CD8-positive, alpha-beta memory T cell (primary cell): Measurements from ENCODE around the gene SNTA1. TPM values are rescaled to one million over a fixed set of nuclear protein-coding genes. Genes with fewer than 3 reads are reported as not detected.
"Not testable (repeated sequence)": the region's sequence is repeated elsewhere in the genome, so short reads cannot be mapped to it uniquely, and the experiment has no call there.

Experiments used
- CTCF ChIA-PET: fragments of 350-600 bp; sonication (Branson Sonifier 250); formaldehyde crosslinking; loops from one replicate; lab custom pipeline; 2021; ENCODE audit warnings: antibody characterized with exemption; lab: Charles Lee
- POLR2A ChIA-PET: fragments of 350-600 bp; sonication (Branson Sonifier 250); formaldehyde crosslinking; loops from one replicate; lab custom pipeline; 2021; ENCODE audit warnings: antibody characterized with exemption; lab: Charles Lee
- DNase-seq, 5 donors: peaks; one replicate each; pipeline versions ENCODE4 v3.0.0 to v3.0.0-alpha.2; 2020 to 2022; ENCODE audit warnings: mixed read lengths in 1 of 5
- H3K27ac ChIP-seq: one replicate; pipeline ENCODE4 v1.7.0; 2013; ENCODE audit warnings: low read depth, mild to moderate bottlenecking, low read length, moderate library complexity
- H3K27me3 ChIP-seq: 2 replicates; pipeline ENCODE4 v1.7.0; 2013; ENCODE audit warnings: low read length, mild to moderate bottlenecking; ENCODE audit not compliant: insufficient read depth, poor library complexity, severe bottlenecking
- H3K36me3 ChIP-seq: 2 replicates; pipeline ENCODE4 v1.7.0; 2013; ENCODE audit warnings: mild to moderate bottlenecking, low read length, moderate library complexity; ENCODE audit not compliant: insufficient read depth
- H3K4me1 ChIP-seq: 2 replicates; pipeline ENCODE4 v1.7.0; 2013; ENCODE audit warnings: mild to moderate bottlenecking, low read length, moderate library complexity; ENCODE audit not compliant: insufficient read depth
- H3K4me3 ChIP-seq: 2 replicates; pipeline ENCODE4 v1.7.0; 2013; ENCODE audit warnings: mild to moderate bottlenecking, low read length
- H3K9me3 ChIP-seq: 2 replicates; pipeline ENCODE4 v1.7.0; 2013; ENCODE audit warnings: mild to moderate bottlenecking, low read length
- H3K27ac Mint-ChIP-seq, 8 donors: one replicate each; pipeline ENCODE4 v1.8.0; 2020 to 2021; ENCODE audit warnings: mixed read lengths in 8 of 8, mild to moderate bottlenecking in 6 of 8, inconsistent platforms in 3 of 8, moderate library complexity in 3 of 8
- H3K27me3 Mint-ChIP-seq, 2 donors: one replicate each; pipeline ENCODE4 v1.8.0; 2020 to 2021; ENCODE audit warnings: mixed read lengths in 2 of 2, mild to moderate bottlenecking in 1 of 2, moderate library complexity in 1 of 2
- H3K36me3 Mint-ChIP-seq, 3 donors: one replicate each; pipeline ENCODE4 v1.8.0; 2020 to 2021; ENCODE audit warnings: mixed read lengths in 3 of 3, inconsistent platforms in 1 of 3, mild to moderate bottlenecking in 1 of 3
- H3K4me1 Mint-ChIP-seq, 3 donors: one replicate each; pipeline ENCODE4 v1.8.0; 2020 to 2021; ENCODE audit warnings: mixed read lengths in 3 of 3, inconsistent platforms in 1 of 3, mild to moderate bottlenecking in 1 of 3
- H3K4me3 Mint-ChIP-seq, 7 donors: one replicate each; pipeline ENCODE4 v1.8.0; 2020 to 2021; ENCODE audit warnings: mixed read lengths in 7 of 7, mild to moderate bottlenecking in 6 of 7, moderate library complexity in 4 of 7, inconsistent platforms in 2 of 7
- H3K9me3 Mint-ChIP-seq, 5 donors: one replicate each; pipeline ENCODE4 v1.8.0; 2020 to 2022; ENCODE audit warnings: mixed read lengths in 5 of 5, mild to moderate bottlenecking in 3 of 5, moderate library complexity in 2 of 5, inconsistent platforms in 1 of 5
- polyA plus RNA-seq: library from polyadenylated mRNA; unstranded; fragments of 300-500 nt; fragmentation: Illumina TruSeq; gene quantifications from one replicate; pipeline ENCODE4 v1.2.3, GENCODE V29; 2021
- total RNA-seq, 2 experiments: library from RNA; stranded (reverse); gene quantifications; one replicate each; pipeline ENCODE4 v1.2.3, GENCODE V29; 2021

The SNTA1 gene
- total and polyA plus RNA-seq, 3 experiments from 2014 or later, result 4.6 to 11.8 (median 5.6) TPM

- H3K4me3 Mint-ChIP-seq, H3K4me1 Mint-ChIP-seq, H3K27me3 Mint-ChIP-seq, H3K36me3 Mint-ChIP-seq, H3K9me3 ChIP-seq, H3K4me1 ChIP-seq, POLR2A ChIA-PET, DNase-seq, H3K9me3 Mint-ChIP-seq, H3K27me3 ChIP-seq, H3K4me3 ChIP-seq, H3K27ac ChIP-seq, H3K36me3 ChIP-seq: not testable (repeated sequence)
- CTCF ChIA-PET, result interaction anchor here (2.7 kb wide), 1 partner anchor 26 kb away, joined by 5 read pairs; no protein-coding TSS in a partner anchor
- peak overlapping the region in 1 of 8 donors; percentile 49 for H3K27ac Mint-ChIP-seq
These were observed 39.6 kb upstream of the SNTA1 start for GRCh38 chr20:33483186-33483585.

- Mint-ChIP-seq H3K9me3 (no peaks in the 10 kb centered on the region), H3K27ac (no peak overlapping the region), H3K4me1 (no peaks in the 10 kb centered on the region), H3K27me3 (no peaks in the 10 kb centered on the region), H3K36me3 (no peaks in the 10 kb centered on the region), H3K4me3 (no peak overlapping the region)
- no peaks in the 10 kb centered on the region for H3K27me3 ChIP-seq
- H3K4me1 ChIP-seq, result no peaks in the 10 kb centered on the region
- H3K36me3 ChIP-seq, result no peaks in the 10 kb centered on the region
- H3K9me3 ChIP-seq, result no peaks in the 10 kb centered on the region
- DNase-seq, result no peak
- CTCF ChIA-PET, result no interaction called here
- H3K27ac ChIP-seq, result no peak overlapping the region
- no peak overlapping the region for H3K4me3 ChIP-seq
- POLR2A ChIA-PET, result no interaction called here
These were observed 39.0 kb upstream of the SNTA1 start for GRCh38 chr20:33482581-33482980.

- no peaks in the 10 kb centered on the region for H3K9me3 ChIP-seq
- H3K36me3 Mint-ChIP-seq, result no peaks in the 10 kb centered on the region
These were observed 37.9 kb upstream of the SNTA1 start for GRCh38 chr20:33481431-33481941.

GRCh38 chr20:33480048-33480447 is 36.5 kb upstream of the SNTA1 start:
- no peak for DNase-seq
- H3K27me3 Mint-ChIP-seq, result peaks cover 0 to 3% of the 10 kb centered on the region in 2 donors
- CTCF ChIA-PET, result no interaction called here
- no peak overlapping the region for H3K4me3 Mint-ChIP-seq
- H3K9me3 ChIP-seq, result no peaks in the 10 kb centered on the region
- no peaks in the 10 kb centered on the region for H3K9me3 Mint-ChIP-seq
- H3K36me3 ChIP-seq, result no peaks in the 10 kb centered on the region
- H3K4me3 ChIP-seq, result no peak overlapping the region
- H3K4me1 Mint-ChIP-seq, result no peaks in the 10 kb centered on the region
- H3K4me1 ChIP-seq, result no peaks in the 10 kb centered on the region
- no peaks in the 10 kb centered on the region for H3K27me3 ChIP-seq
- no peak overlapping the region for H3K27ac ChIP-seq
- POLR2A ChIA-PET, result no interaction called here
- H3K27ac Mint-ChIP-seq, result no peak overlapping the region
- H3K36me3 Mint-ChIP-seq, result no peaks in the 10 kb centered on the region

More at GRCh38 chr20:33481431-33481941, 37.9 kb upstream of the SNTA1 start:
- Histone ChIP-seq H3K4me1 (no peaks in the 10 kb centered on the region), H3K36me3 (no peaks in the 10 kb centered on the region), H3K27ac (no peak overlapping the region), H3K27me3 (no peaks in the 10 kb centered on the region), H3K4me3 (no peak overlapping the region)
- no peaks in the 10 kb centered on the region for H3K27me3 Mint-ChIP-seq
- CTCF ChIA-PET, result no interaction called here
- no peak overlapping the region for H3K27ac Mint-ChIP-seq
- POLR2A ChIA-PET, result no interaction called here
- no peak overlapping the region for H3K4me3 Mint-ChIP-seq
- DNase-seq, result no peak
- H3K9me3 Mint-ChIP-seq, result no peaks in the 10 kb centered on the region
- H3K4me1 Mint-ChIP-seq, result no peaks in the 10 kb centered on the region

- Mint-ChIP-seq H3K9me3 (no peaks in the 10 kb centered on the region), H3K27me3 (peaks cover 0 to 3% of the 10 kb centered on the region in 2 donors), H3K27ac (peak overlapping the region in 2 of 8 donors; percentile 4 to 44), H3K4me3 (no peak overlapping the region), H3K36me3 (no peaks in the 10 kb centered on the region), H3K4me1 (no peaks in the 10 kb centered on the region)
- H3K27me3 ChIP-seq, result no peaks in the 10 kb centered on the region
- POLR2A ChIA-PET, result no interaction called here
- CTCF ChIA-PET, result no interaction called here
- DNase-seq, result no peak
- H3K4me3 ChIP-seq, result no peak overlapping the region
- no peak overlapping the region for H3K27ac ChIP-seq
- H3K9me3 ChIP-seq, result no peaks in the 10 kb centered on the region
- no peaks in the 10 kb centered on the region for H3K36me3 ChIP-seq
- no peaks in the 10 kb centered on the region for H3K4me1 ChIP-seq
These were observed 34.0 kb upstream of the SNTA1 start for GRCh38 chr20:33477386-33478234.

- CTCF ChIA-PET, result interaction anchor here (1.0 kb wide), 1 partner anchor 18 kb away, joined by 3 read pairs; no protein-coding TSS in a partner anchor
- peaks cover 0 to 3% of the 10 kb centered on the region in 2 donors for H3K27me3 Mint-ChIP-seq
These were observed 32.0 kb upstream of the SNTA1 start for GRCh38 chr20:33475381-33476152.

GRCh38 chr20:33474963-33475362 is 31.4 kb upstream of the SNTA1 start:
- Histone ChIP-seq H3K27me3 (no peaks in the 10 kb centered on the region), H3K36me3 (no peaks in the 10 kb centered on the region), H3K9me3 (no peaks in the 10 kb centered on the region), H3K27ac (no peak overlapping the region), H3K4me3 (no peak overlapping the region), H3K4me1 (no peaks in the 10 kb centered on the region)
- DNase-seq, result no peak
- Mint-ChIP-seq H3K4me3 (no peak overlapping the region), H3K36me3 (no peaks in the 10 kb centered on the region), H3K4me1 (no peaks in the 10 kb centered on the region), H3K27me3 (peaks cover 0 to 3% of the 10 kb centered on the region in 2 donors), H3K9me3 (no peaks in the 10 kb centered on the region), H3K27ac (no peak overlapping the region)
- POLR2A ChIA-PET, result no interaction called here
- CTCF ChIA-PET, result no interaction called here

More at GRCh38 chr20:33475381-33476152, 32.0 kb upstream of the SNTA1 start:
- Histone ChIP-seq H3K4me3 (no peak overlapping the region), H3K27me3 (no peaks in the 10 kb centered on the region), H3K9me3 (no peaks in the 10 kb centered on the region), H3K27ac (no peak overlapping the region), H3K4me1 (no peaks in the 10 kb centered on the region), H3K36me3 (no peaks in the 10 kb centered on the region)
- no peak overlapping the region for H3K4me3 Mint-ChIP-seq
- H3K9me3 Mint-ChIP-seq, result no peaks in the 10 kb centered on the region
- no peak for DNase-seq
- H3K4me1 Mint-ChIP-seq, result no peaks in the 10 kb centered on the region
- no peak overlapping the region for H3K27ac Mint-ChIP-seq
- POLR2A ChIA-PET, result no interaction called here
- H3K36me3 Mint-ChIP-seq, result no peaks in the 10 kb centered on the region
